ENCODE data around the gene TMED3. TPM values are rescaled to one million over a fixed set of nuclear protein-coding genes. Genes with fewer than 3 reads are reported as not detected.

TMED3 gene
- total RNA-seq, 1 donor from 2014 or later, result 75.4 TPM

- DNase-seq (ENCODE audit: extremely low spot score in 2 of 2), result no peak
- TF ChIP-seq POLR2AphosphoS5 (IDR thresholded peaks at IDR 0.05; ENCODE audit: insufficient read depth in 1 of 2, low read depth in 1 of 2) (no peak), CTCF (IDR thresholded peaks at IDR 0.05) (no peak), POLR2A (IDR thresholded peaks at IDR 0.05) (no peak)
- Histone ChIP-seq H3K9me3 (no peaks in the 10 kb centered on the region), H3K4me3 (no peak overlapping the region), H3K27me3 (no peaks in the 10 kb centered on the region), H3K36me3 (no peaks in the 10 kb centered on the region), H3K4me1 (no peaks in the 10 kb centered on the region), H3K27ac (no peak overlapping the region)
- intact Hi-C loops (cut with DNase I), result no loop called here
Observed at GRCh38 chr15:79341396-79341795, 30.5 kb downstream of the TMED3 start.

GRCh38 chr15:79349525-79349924 is 38.6 kb downstream of the TMED3 start:
- intact Hi-C loops (cut with DNase I), result no loop called here
- H3K4me3 ChIP-seq, result no peak overlapping the region
- DNase-seq (ENCODE audit: extremely low spot score in 2 of 2), result no peak
- H3K4me1 ChIP-seq, result no peaks in the 10 kb centered on the region
- H3K9me3 ChIP-seq, result no peaks in the 10 kb centered on the region
- no peaks in the 10 kb centered on the region for H3K36me3 ChIP-seq
- TF ChIP-seq POLR2A (IDR thresholded peaks at IDR 0.05) (no peak), POLR2AphosphoS5 (IDR thresholded peaks at IDR 0.05; ENCODE audit: insufficient read depth in 1 of 2, low read depth in 1 of 2) (no peak), CTCF (IDR thresholded peaks at IDR 0.05) (no peak)
- H3K27ac ChIP-seq, result no peak overlapping the region
- no peaks in the 10 kb centered on the region for H3K27me3 ChIP-seq

GRCh38 chr15:79352206-79352605 is 41.3 kb downstream of the TMED3 start:
- Histone ChIP-seq H3K4me3 (no peak overlapping the region), H3K27me3 (no peaks in the 10 kb centered on the region), H3K27ac (no peak overlapping the region), H3K4me1 (no peaks in the 10 kb centered on the region), H3K36me3 (no peaks in the 10 kb centered on the region), H3K9me3 (no peaks in the 10 kb centered on the region)
- DNase-seq (ENCODE audit: extremely low spot score in 2 of 2), result no peak
- TF ChIP-seq POLR2AphosphoS5 (IDR thresholded peaks at IDR 0.05; ENCODE audit: insufficient read depth in 1 of 2, low read depth in 1 of 2) (no peak), POLR2A (IDR thresholded peaks at IDR 0.05) (no peak), CTCF (IDR thresholded peaks at IDR 0.05) (no peak)
- intact Hi-C loops (cut with DNase I), result no loop called here

- intact Hi-C loops (cut with DNase I), result no loop called here
- Histone ChIP-seq H3K36me3 (no peaks in the 10 kb centered on the region), H3K9me3 (no peaks in the 10 kb centered on the region), H3K27me3 (no peaks in the 10 kb centered on the region), H3K4me3 (no peak overlapping the region), H3K27ac (no peak overlapping the region), H3K4me1 (no peaks in the 10 kb centered on the region)
- DNase-seq (ENCODE audit: extremely low spot score in 2 of 2), result no peak
- TF ChIP-seq CTCF (IDR thresholded peaks at IDR 0.05) (no peak), POLR2AphosphoS5 (IDR thresholded peaks at IDR 0.05; ENCODE audit: insufficient read depth in 1 of 2, low read depth in 1 of 2) (no peak), POLR2A (IDR thresholded peaks at IDR 0.05) (no peak)
Observed at GRCh38 chr15:79357566-79357965, 46.7 kb downstream of the TMED3 start.

- H3K36me3 ChIP-seq, result no peaks in the 10 kb centered on the region
- intact Hi-C loops (cut with DNase I), result no loop called here
- no peak for TF ChIP-seq POLR2A (IDR thresholded peaks at IDR 0.05)
- no peak for TF ChIP-seq POLR2AphosphoS5 (IDR thresholded peaks at IDR 0.05; ENCODE audit: insufficient read depth in 1 of 2, low read depth in 1 of 2)
- TF ChIP-seq CTCF (IDR thresholded peaks at IDR 0.05), result no peak
- H3K4me1 ChIP-seq, result no peaks in the 10 kb centered on the region
- H3K27ac ChIP-seq, result no peak overlapping the region
- no peak for DNase-seq (ENCODE audit: extremely low spot score in 2 of 2)
- no peak overlapping the region for H3K4me3 ChIP-seq
- H3K9me3 ChIP-seq, result no peaks in the 10 kb centered on the region
- no peaks in the 10 kb centered on the region for H3K27me3 ChIP-seq
Observed at GRCh38 chr15:79358069-79358468, 47.2 kb downstream of the TMED3 start.
